Fibroblast of skin of left quadriceps (primary cell): ENCODE results near the gene TSEN54.
"Not testable (repeated sequence)": the region's sequence is repeated elsewhere in the genome, so short reads cannot be mapped to it uniquely, and the experiment has no call there.

Experiments used
- DNase-seq, 2 experiments: peaks; one replicate each; pipeline ENCODE4 v3.0.0-alpha.2; 2013; ENCODE audit warnings: low read depth in 2 of 2

TSEN54 gene

DNA sequence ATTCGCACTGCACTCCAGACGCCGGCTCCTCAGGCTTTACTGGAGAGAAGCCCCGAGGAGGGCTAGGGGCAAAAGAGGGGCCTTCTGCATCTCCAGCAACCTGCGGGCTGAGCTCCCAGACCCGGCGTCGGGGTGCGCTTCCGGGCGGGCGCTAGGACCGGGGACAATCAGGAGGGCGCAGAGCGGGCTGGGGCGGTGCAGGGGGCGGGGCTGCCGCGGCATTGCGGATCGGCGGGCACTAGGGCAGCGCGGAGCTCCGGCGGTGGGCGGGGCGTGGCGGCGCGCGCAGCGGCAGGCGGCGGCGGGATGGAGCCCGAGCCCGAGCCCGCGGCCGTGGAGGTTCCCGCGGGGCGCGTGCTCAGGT, at the start of gene TSEN54:
TSS of gene TSEN54 (plus strand) at position 274 of the 364 bp plus-strand sequence. CDS start at position 307, 33 bp downstream.
- peak; percentile 69 to 72 for DNase-seq

DNA sequence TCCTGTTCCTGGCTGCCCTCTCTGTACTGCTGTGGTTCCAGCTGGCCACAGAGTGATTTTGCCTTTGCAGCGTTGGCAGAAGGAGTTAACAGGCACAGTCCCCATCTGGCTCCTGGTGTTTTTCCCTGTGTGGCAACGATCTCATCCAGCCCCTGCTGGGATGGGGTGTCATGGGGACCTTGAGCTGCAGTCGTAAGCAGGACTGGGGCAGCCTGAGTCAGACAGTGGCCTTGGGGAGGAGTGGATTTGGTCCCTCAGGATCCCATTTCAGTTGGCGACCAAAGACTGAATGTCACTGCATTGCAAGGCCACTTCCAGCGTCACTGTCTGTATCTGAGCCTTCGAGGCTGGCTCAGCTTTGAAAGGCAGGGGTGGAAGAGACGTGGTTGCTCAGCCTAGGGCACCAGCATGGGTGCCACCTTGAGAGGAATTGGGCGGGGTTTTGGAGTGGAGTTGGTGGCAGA, 48.0 kb upstream of the TSEN54 start:
- no peak for DNase-seq

GRCh38 chr17:75468779-75469373, 47.5 kb upstream of the TSEN54 start:
- no peak for DNase-seq

GRCh38 chr17:75471207-75471606, 45.1 kb upstream of the TSEN54 start:
- DNase-seq, result no peak

- DNase-seq, result no peak
Measured at GRCh38 chr17:75472119-75472518, 44.2 kb upstream of the TSEN54 start.

DNA sequence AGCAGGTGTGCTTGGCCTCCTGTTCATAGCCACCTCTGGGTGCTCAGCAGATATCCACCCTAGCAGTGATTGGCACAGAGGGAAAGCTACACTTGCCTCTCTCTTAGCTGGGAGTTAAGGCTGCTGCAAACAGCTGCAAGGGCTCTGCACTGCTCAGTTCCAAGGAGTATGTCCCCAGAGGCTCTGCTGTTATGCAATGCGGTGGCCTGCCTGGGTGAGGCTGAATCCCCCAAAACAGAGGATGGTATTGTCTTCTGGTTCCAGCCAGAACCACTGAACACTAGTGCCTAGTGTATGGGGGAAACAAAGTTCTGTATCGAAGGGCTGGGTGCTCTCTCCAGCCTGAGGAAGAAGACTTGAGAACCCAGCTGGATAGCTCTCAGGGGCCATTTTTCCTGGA, 43.1 kb upstream of the TSEN54 start:
- no peak for DNase-seq

DNA sequence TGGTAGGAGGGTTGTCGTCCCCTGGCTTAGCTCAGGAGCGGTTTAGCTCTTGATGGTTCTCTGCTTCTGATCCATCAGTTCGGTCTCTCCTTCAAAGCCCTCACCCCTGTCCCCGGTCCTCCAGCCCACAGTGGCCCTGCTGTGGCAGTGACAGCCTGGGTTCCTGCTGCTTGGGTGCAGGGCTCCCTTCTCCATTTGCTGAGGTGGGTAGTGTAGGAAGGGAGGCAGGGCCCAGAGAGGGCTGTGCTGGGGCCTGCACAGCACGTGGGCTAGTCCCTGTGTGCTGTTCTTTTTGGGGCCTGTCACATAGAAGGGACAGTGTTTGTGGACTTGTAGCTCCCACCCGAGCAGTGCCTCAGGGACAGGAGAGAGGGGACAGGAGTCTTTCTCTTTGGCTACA, 41.6 kb upstream of the TSEN54 start:
- no peak for DNase-seq

DNA sequence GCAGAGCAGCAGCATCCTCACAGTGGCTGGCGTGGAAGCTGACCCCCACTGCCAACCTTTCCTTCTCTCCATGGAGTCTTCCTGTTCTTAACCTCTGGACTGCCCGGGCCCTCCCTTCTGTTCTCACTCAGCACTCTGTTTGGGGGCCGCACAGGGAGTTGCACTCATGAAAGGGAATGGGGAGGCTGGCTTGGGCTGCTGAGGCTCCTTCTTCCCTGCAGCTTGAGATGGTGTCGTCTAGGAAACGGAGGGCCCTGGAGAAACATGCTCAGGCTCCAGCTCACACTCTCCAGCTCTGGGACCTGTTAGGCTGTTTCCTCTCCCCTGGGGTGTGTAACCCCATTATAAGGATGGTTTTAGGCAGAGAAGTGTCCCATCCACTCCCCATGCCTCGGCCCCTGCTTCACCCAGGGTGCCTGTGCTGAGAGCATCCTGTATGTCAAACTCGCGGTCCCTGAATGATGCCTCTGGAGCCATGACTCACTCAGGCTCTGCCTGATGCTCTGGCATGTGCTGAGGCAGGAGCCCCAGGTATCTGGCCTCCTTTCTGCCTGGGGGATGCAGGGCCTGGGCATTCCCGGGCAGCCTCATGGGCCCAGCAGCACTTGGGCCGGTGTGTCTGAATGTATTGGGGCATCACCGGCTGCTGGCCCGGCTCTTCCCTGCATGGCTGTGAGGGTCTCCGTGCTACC, 41.0 kb upstream of the TSEN54 start:
- DNase-seq, result no peak

- no peak for DNase-seq
Measured at GRCh38 chr17:75475851-75476250, 40.5 kb upstream of the TSEN54 start.

GRCh38 chr17:75476271-75476671, 40.1 kb upstream of the TSEN54 start:
- no peak for DNase-seq

DNA sequence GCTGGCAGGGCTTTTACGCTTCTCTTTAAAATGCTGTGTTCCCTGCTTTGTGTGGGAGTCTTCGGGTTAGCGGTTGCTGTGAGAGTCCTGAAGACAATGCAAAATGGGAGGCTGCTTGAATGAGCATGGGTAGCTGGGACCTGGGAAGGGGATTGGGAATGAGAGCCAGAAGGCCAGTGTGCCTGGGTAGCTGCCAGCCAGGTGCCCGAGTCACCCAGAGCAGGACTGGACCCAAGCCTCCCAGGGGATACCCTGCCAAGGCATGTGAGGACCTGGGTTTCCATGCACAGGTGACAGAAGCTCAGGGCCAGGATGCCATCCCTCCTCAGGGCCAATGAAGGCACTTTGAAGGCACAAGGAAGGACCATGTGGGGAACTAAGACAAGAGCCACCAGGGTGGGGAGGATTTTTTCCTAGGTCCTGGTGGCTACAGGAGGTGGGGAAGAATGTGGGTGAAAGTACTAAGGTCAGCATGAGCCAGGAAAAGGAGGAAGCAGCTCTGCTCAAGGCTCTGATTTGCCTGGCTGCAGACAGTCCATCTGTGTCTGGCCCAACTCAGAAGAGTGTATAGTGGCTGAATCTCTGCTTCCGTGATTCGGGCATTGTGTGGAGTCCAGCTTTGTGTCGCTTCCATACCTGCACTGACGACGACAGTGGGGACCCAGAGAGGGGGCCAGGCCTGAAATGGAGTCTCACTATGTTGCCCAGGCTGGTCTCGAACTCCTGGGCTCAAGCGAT, 39.4 kb upstream of the TSEN54 start:
- DNase-seq, result no peak

GRCh38 chr17:75477490-75477862, 38.9 kb upstream of the TSEN54 start:
- not testable (repeated sequence) for DNase-seq

- DNase-seq, result no peak
Measured at GRCh38 chr17:75478508-75478907, 37.8 kb upstream of the TSEN54 start.

GRCh38 chr17:75480281-75480680, 36.0 kb upstream of the TSEN54 start:
- no peak for DNase-seq

- no peak for DNase-seq
Measured at GRCh38 chr17:75481194-75482068, 34.9 kb upstream of the TSEN54 start.

- no peak for DNase-seq
Measured at GRCh38 chr17:75482098-75482942, 34.0 kb upstream of the TSEN54 start.

- DNase-seq, result no peak
Measured at GRCh38 chr17:75485688-75486087, 30.6 kb upstream of the TSEN54 start.

GRCh38 chr17:75486151-75486550, 30.2 kb upstream of the TSEN54 start:
- DNase-seq, result no peak

DNA sequence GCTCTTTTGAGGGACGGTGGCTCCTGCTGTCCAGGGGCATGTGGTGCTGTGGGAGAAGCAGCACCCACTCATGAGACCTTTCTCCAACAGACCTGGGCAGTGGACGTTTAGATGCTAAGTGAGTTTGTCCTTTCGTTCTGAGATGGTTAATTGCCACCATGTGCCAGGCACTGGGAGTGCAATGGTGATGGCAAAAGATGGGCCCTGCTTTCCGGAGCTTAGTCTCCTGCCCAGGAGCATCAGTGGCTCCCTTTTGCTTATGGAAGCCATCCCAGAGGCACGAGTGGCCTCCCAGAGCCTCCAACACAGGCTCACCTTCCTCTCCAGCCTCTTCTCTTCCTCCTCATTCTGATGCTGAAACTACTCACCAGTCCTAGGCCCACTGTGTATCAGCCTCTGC, 29.4 kb upstream of the TSEN54 start:
- no peak for DNase-seq

DNA sequence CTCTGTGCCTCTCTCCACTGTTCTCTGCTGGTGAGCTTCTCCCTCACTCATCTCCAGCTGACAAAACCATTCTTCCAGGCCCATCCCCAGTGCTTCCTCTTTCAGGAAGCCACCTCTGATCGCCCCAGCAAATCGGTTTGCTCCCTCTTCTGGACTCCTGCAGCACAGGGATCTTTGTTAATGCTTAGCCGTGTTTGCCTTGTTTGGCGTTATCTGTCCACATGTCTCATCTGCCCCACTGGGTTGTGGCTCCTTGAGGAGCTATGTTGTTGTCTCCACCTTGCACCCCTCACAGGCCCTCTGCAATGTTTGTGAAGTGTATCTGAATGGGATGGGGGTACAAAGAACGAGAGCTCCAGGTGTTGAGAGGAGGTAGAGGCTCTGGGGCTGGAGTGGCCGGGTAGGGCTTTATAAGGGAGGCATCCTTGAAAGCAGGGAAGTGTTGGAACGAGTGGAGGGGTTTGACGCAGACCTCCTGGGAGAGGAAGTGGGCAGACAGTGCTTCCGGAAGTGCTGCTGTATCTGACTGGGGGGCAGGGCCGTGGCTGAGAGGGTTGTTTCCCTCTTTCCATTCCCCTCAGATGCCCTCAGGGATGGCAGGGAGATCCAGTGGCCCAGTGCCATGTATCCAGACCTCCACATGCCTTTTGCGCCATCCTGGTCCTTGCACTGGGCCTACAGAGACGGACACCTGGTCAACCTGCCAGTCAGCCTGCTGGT, 28.8 kb upstream of the TSEN54 start:
- DNase-seq, result no peak
